HEK293 (cell line): Measurements from ENCODE around the gene SPEM3.

Experiments used
- CTCF ChIA-PET: fragments of 350-600 bp; formaldehyde crosslinking; extraction: SDS; loops from one replicate; lab custom pipeline; 2021; ENCODE audit warnings: antibody characterized with exemption; lab: Yijun Ruan, JAX
- POLR2A ChIA-PET: fragments of 300-600 bp; formaldehyde crosslinking; extraction: SDS; loops from one replicate; lab custom pipeline; 2020; ENCODE audit warnings: antibody characterized with exemption, inconsistent platforms; lab: Yijun Ruan, JAX
- H3K27ac ChIP-seq: fragments of 200-500 bp; sonication (Bioruptor generic); 2 replicates; pipeline ENCODE4 v1.5.1; 2014; ENCODE audit warnings: low read depth, low read length, control low read depth, inconsistent platforms; ENCODE audit errors: extremely low read depth
- H3K36me3 ChIP-seq, 2 experiments: fragments of 200-500 bp in 1 of 2; sonication (Bioruptor generic) in 1 of 2; 1 replicate in 1 of 2; 2 replicates in 1 of 2; pipeline ENCODE4 v1.5.1; 2014 to 2017; ENCODE audit warnings: inconsistent platforms in 2 of 2, low read length in 2 of 2; ENCODE audit not compliant: control insufficient read depth in 2 of 2, insufficient read depth in 1 of 2
- H3K4me1 ChIP-seq: fragments of 200-500 bp; sonication (Bioruptor generic); 2 replicates; pipeline ENCODE4 v1.5.1; 2014; ENCODE audit warnings: mild to moderate bottlenecking, low read length, inconsistent platforms; ENCODE audit not compliant: control insufficient read depth, insufficient read depth
- H3K4me3 ChIP-seq: 2 replicates; pipeline ENCODE4 v1.5.1; 2011; ENCODE audit warnings: low read depth, mild to moderate bottlenecking, control low read depth, low read length, moderate library complexity
- H3K9me3 ChIP-seq: fragments of 200-500 bp; sonication (Bioruptor generic); 2 replicates; pipeline ENCODE4 v1.5.1; 2014; ENCODE audit warnings: low read depth, low read length, inconsistent platforms; ENCODE audit not compliant: control insufficient read depth, insufficient read depth
- KLF1 ChIP-seq: fragments of 450-650 bp; formaldehyde crosslinking; IDR thresholded peaks from 2 replicates; pipeline ENCODE4 v1.5.1; 2016; ENCODE audit warnings: missing biosample characterization, missing genetic modification characterization
- KLF9 ChIP-seq: fragments of 450-650 bp; formaldehyde crosslinking; IDR thresholded peaks from 2 replicates; pipeline ENCODE4 v1.5.1; 2016; ENCODE audit warnings: missing biosample characterization, missing genetic modification characterization, low read depth
- SP2 ChIP-seq: fragments of 450-650 bp; formaldehyde crosslinking; IDR thresholded peaks from 2 replicates; pipeline ENCODE4 v1.5.1; 2016; ENCODE audit warnings: missing biosample characterization, missing genetic modification characterization
- SP3 ChIP-seq: fragments of 450-650 bp; formaldehyde crosslinking; IDR thresholded peaks from 2 replicates; pipeline ENCODE4 v1.5.1; 2016; ENCODE audit warnings: missing biosample characterization, missing genetic modification characterization
- SP7 ChIP-seq: fragments of 450-650 bp; formaldehyde crosslinking; IDR thresholded peaks from 2 replicates; pipeline ENCODE4 v1.5.1; 2016; ENCODE audit warnings: missing biosample characterization, missing genetic modification characterization
- WT1 ChIP-seq: fragments of 450-650 bp; formaldehyde crosslinking; IDR thresholded peaks from 2 replicates; pipeline ENCODE4 v1.5.1; 2016; ENCODE audit warnings: missing biosample characterization, missing genetic modification characterization
- YY1 ChIP-seq: fragments of 450-650 bp; formaldehyde crosslinking; IDR thresholded peaks from 2 replicates; pipeline ENCODE4 v1.5.1; 2018; ENCODE audit warnings: missing biosample characterization, missing genetic modification characterization
- ZBTB8A ChIP-seq: fragments of 450-650 bp; formaldehyde crosslinking; IDR thresholded peaks from 2 replicates; pipeline ENCODE4 v1.5.1; 2016; ENCODE audit warnings: missing biosample characterization, missing genetic modification characterization
- ZEB2 ChIP-seq: fragments of 450-650 bp; formaldehyde crosslinking; IDR thresholded peaks from 2 replicates; pipeline ENCODE4 v1.5.1; 2016; ENCODE audit warnings: missing biosample characterization, missing genetic modification characterization
- ZFHX2 ChIP-seq: fragments of 450-650 bp; formaldehyde crosslinking; conservative IDR thresholded peaks from 2 replicates; pipeline ENCODE4 v1.5.1; 2016; ENCODE audit warnings: missing biosample characterization, missing genetic modification characterization
- ZNF114 ChIP-seq: fragments of 450-650 bp; formaldehyde crosslinking; IDR thresholded peaks from 2 replicates; pipeline ENCODE4 v1.5.0; 2017; ENCODE audit warnings: missing biosample characterization, missing genetic modification characterization
- ZNF174 ChIP-seq: fragments of 450-650 bp; formaldehyde crosslinking; IDR thresholded peaks from 2 replicates; pipeline ENCODE4 v1.5.0; 2017; ENCODE audit warnings: missing biosample characterization, mild to moderate bottlenecking, missing genetic modification characterization
- ZNF23 ChIP-seq: fragments of 450-650 bp; formaldehyde crosslinking; IDR thresholded peaks from 2 replicates; pipeline ENCODE4 v1.5.1; 2016; ENCODE audit warnings: missing biosample characterization, missing genetic modification characterization, borderline replicate concordance
- ZNF335 ChIP-seq: fragments of 450-650 bp; formaldehyde crosslinking; conservative IDR thresholded peaks from 2 replicates; pipeline ENCODE4 v1.5.1; 2016; ENCODE audit warnings: missing biosample characterization, missing genetic modification characterization
- ZNF423 ChIP-seq: fragments of 450-650 bp; formaldehyde crosslinking; IDR thresholded peaks from 2 replicates; pipeline ENCODE4 v1.5.1; 2016; ENCODE audit warnings: missing biosample characterization, missing genetic modification characterization
- ZNF529 ChIP-seq: fragments of 450-650 bp; formaldehyde crosslinking; IDR thresholded peaks from 2 replicates; pipeline ENCODE4 v1.5.1; 2017; ENCODE audit warnings: missing genetic modification characterization, missing biosample characterization; ENCODE audit not compliant: insufficient replicate concordance
- ZNF585B ChIP-seq: fragments of 450-650 bp; formaldehyde crosslinking; IDR thresholded peaks from 2 replicates; pipeline ENCODE4 v1.5.1; 2016; ENCODE audit warnings: missing biosample characterization, missing genetic modification characterization
- ZNF610 ChIP-seq: fragments of 450-650 bp; formaldehyde crosslinking; IDR thresholded peaks from 2 replicates; pipeline ENCODE4 v1.5.1; 2016; ENCODE audit warnings: missing biosample characterization, missing genetic modification characterization, borderline replicate concordance
- ZNF624 ChIP-seq: fragments of 450-650 bp; formaldehyde crosslinking; IDR thresholded peaks from 2 replicates; pipeline ENCODE4 v1.5.1; 2017; ENCODE audit warnings: missing biosample characterization, missing genetic modification characterization
- ZNF670 ChIP-seq: fragments of 450-650 bp; formaldehyde crosslinking; IDR thresholded peaks from 2 replicates; pipeline ENCODE4 v1.5.1; 2016; ENCODE audit warnings: missing biosample characterization, missing genetic modification characterization, low read depth
- ZNF701 ChIP-seq: fragments of 450-650 bp; formaldehyde crosslinking; IDR thresholded peaks from 2 replicates; pipeline ENCODE4 v1.5.1; 2016; ENCODE audit warnings: missing biosample characterization, missing genetic modification characterization
- ZNF777 ChIP-seq: fragments of 450-650 bp; formaldehyde crosslinking; IDR thresholded peaks from 2 replicates; pipeline ENCODE4 v1.5.1; 2017; ENCODE audit warnings: missing biosample characterization, missing genetic modification characterization, borderline replicate concordance
- TF ChIP-seq, protein P1 (sequence below): fragments of 450-650 bp; formaldehyde crosslinking; IDR thresholded peaks from 2 replicates; pipeline ENCODE4 v1.5.1; 2016; ENCODE audit warnings: missing biosample characterization, missing genetic modification characterization
- TF ChIP-seq, protein P2 (sequence below): fragments of 450-650 bp; formaldehyde crosslinking; IDR thresholded peaks from 2 replicates; pipeline ENCODE4 v1.5.1; 2016; ENCODE audit warnings: missing biosample characterization, missing genetic modification characterization
- TF ChIP-seq, protein P3 (sequence below): fragments of 450-650 bp; formaldehyde crosslinking; IDR thresholded peaks from 2 replicates; pipeline ENCODE4 v1.5.1; 2016; ENCODE audit warnings: missing biosample characterization, missing genetic modification characterization
- TF ChIP-seq, protein P4 (sequence below): fragments of 450-650 bp; formaldehyde crosslinking; IDR thresholded peaks from 2 replicates; pipeline ENCODE4 v1.5.1; 2016; ENCODE audit warnings: missing biosample characterization, missing genetic modification characterization
- TF ChIP-seq, protein P5 (sequence below): fragments of 450-650 bp; formaldehyde crosslinking; IDR thresholded peaks from 2 replicates; pipeline ENCODE4 v1.5.1; 2016; ENCODE audit warnings: missing biosample characterization, missing genetic modification characterization

Gene SPEM3

DNA sequence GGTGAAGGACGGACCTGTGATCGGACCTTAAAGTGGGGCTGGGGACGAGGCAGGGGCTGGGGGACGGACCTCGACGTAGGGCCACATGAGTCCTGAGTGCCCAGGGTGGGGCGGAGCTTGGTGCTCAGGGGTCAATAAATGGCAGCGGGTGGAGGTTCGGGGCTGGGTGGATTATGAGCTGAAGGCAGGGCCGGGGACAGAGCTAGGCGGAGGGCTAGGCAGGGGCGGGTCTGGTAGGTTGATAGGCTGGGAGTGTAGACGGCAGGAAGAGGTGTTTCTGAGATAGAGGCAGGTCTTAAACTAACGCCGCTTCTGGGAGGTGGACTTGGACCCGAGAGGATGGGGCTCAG is 16.9 kb downstream of the SPEM3 start:
- no peak for TF ChIP-seq YY1 (tag by site-specific recombination)
- TF ChIP-seq, protein P1, sequence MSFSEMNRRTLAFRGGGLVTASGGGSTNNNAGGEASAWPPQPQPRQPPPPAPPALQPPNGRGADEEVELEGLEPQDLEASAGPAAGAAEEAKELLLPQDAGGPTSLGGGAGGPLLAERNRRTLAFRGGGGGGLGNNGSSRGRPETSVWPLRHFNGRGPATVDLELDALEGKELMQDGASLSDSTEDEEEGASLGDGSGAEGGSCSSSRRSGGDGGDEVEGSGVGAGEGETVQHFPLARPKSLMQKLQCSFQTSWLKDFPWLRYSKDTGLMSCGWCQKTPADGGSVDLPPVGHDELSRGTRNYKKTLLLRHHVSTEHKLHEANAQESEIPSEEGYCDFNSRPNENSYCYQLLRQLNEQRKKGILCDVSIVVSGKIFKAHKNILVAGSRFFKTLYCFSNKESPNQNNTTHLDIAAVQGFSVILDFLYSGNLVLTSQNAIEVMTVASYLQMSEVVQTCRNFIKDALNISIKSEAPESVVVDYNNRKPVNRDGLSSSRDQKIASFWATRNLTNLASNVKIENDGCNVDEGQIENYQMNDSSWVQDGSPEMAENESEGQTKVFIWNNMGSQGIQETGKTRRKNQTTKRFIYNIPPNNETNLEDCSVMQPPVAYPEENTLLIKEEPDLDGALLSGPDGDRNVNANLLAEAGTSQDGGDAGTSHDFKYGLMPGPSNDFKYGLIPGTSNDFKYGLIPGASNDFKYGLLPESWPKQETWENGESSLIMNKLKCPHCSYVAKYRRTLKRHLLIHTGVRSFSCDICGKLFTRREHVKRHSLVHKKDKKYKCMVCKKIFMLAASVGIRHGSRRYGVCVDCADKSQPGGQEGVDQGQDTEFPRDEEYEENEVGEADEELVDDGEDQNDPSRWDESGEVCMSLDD (tag by site-specific recombination): peak; percentile 43; the same call in 1 of the 2 replicates
- TF ChIP-seq SP3 (tag by site-specific recombination): peak; percentile 62
- peak; percentile 7 for TF ChIP-seq ZNF335 (tag by site-specific recombination)
- TF ChIP-seq ZNF670: no peak
- peak; percentile 42; the same call in 1 of the 2 replicates for TF ChIP-seq ZBTB8A
- TF ChIP-seq KLF1 (tag by site-specific recombination): peak; percentile 88
- TF ChIP-seq ZNF114 (tag by site-specific recombination): no peak
- TF ChIP-seq SP2: peak; percentile 88
- TF ChIP-seq, protein P2, sequence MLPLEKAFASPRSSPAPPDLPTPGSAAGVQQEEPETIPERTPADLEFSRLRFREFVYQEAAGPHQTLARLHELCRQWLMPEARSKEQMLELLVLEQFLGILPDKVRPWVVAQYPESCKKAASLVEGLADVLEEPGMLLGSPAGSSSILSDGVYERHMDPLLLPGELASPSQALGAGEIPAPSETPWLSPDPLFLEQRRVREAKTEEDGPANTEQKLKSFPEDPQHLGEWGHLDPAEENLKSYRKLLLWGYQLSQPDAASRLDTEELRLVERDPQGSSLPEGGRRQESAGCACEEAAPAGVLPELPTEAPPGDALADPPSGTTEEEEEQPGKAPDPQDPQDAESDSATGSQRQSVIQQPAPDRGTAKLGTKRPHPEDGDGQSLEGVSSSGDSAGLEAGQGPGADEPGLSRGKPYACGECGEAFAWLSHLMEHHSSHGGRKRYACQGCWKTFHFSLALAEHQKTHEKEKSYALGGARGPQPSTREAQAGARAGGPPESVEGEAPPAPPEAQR (tag by site-specific recombination): no peak
- 0 out of 2 replicates have a peak, but pooled peaks have one; percentile 8 for TF ChIP-seq ZNF423
- peak; percentile 79; the same call in 1 of the 2 replicates for TF ChIP-seq ZNF777 (tag by site-specific recombination)
- Histone ChIP-seq H3K4me1 (peaks cover 16% of the 10 kb centered on the region), H3K27ac (no peak overlapping the region; the same call in 1 of the 2 replicates), H3K4me3 (peak overlapping the region; percentile 57), H3K9me3 (no peaks in the 10 kb centered on the region), H3K36me3 (no peaks in the 10 kb centered on the region; a peak in 1 of 3 replicates)
- ChIA-PET CTCF (interaction anchor here (0.5 to 2.5 kb wide), 7 partner anchors 9 to 116 kb away, joined by 3 to 13 read pairs (median 3); partner anchors contain the start of gene TMEM256), POLR2A (interaction anchor here (0.8 to 2.7 kb wide), 12 partner anchors 9 to 116 kb away, joined by 3 to 17 read pairs (median 6); partner anchors contain the start of genes NEURL4, POLR2A, TMEM102 and TMEM256)

DNA sequence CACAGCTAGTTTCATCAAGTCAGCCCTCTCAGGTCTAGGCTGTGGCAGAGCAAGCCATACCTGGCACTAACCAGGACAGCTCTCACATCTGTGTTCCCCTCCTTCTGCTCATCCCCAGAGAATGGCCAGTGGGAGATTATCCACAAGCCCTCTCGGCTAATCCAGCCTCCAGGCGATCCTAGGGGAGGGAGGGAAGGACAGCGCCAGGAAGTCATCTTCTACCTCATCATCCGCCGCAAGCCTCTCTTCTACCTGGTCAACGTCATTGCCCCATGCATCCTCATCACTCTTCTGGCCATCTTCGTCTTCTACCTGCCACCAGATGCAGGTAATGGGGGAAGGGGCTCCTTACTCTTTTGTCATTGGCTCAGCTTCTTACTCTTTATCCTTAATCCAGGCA is 19.8 kb downstream of the SPEM3 start:
- no peaks in the 10 kb centered on the region for H3K9me3 ChIP-seq
- no peaks in the 10 kb centered on the region; a peak in 1 of 3 replicates for H3K36me3 ChIP-seq
- H3K4me3 ChIP-seq: no peak overlapping the region
- POLR2A ChIA-PET: no interaction called here
- no peak overlapping the region for H3K27ac ChIP-seq
- CTCF ChIA-PET: interaction anchor here (1.9 kb wide), 1 partner anchor 11 kb away, joined by 5 read pairs; no protein-coding TSS in a partner anchor
- H3K4me1 ChIP-seq: peaks cover 13% of the 10 kb centered on the region
- no peak for TF ChIP-seq ZNF585B (tag by site-specific recombination)
- no peak for TF ChIP-seq ZEB2 (tag by site-specific recombination)
- TF ChIP-seq ZNF624 (tag by site-specific recombination): no peak
- TF ChIP-seq, protein P3, sequence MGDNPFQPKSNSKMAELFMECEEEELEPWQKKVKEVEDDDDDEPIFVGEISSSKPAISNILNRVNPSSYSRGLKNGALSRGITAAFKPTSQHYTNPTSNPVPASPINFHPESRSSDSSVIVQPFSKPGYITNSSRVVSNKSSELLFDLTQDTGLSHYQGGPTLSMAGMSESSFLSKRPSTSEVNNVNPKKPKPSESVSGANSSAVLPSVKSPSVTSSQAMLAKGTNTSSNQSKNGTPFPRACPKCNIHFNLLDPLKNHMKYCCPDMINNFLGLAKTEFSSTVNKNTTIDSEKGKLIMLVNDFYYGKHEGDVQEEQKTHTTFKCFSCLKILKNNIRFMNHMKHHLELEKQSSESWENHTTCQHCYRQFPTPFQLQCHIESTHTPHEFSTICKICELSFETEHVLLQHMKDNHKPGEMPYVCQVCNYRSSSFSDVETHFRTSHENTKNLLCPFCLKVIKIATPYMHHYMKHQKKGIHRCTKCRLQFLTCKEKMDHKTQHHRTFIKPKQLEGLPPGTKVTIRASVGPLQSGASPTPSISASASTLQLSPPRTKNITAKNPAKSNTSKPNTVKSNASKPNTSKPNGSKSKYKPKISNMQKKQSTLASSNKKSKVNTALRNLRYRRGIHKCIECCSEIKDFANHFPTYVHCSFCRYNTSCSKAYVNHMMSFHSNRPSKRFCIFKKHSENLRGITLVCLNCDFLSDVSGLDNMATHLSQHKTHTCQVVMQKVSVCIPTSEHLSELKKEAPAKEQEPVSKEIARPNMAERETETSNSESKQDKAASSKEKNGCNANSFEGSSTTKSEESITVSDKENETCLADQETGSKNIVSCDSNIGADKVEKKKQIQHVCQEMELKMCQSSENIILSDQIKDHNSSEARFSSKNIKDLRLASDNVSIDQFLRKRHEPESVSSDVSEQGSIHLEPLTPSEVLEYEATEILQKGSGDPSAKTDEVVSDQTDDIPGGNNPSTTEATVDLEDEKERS (tag by site-specific recombination): no peak
- TF ChIP-seq ZNF23 (tag by site-specific recombination): no peak
- no peak for TF ChIP-seq KLF9 (tag by site-specific recombination)
- no peak for TF ChIP-seq ZNF610 (tag by site-specific recombination)
- TF ChIP-seq ZNF701 (tag by site-specific recombination): no peak
- TF ChIP-seq, protein P4, sequence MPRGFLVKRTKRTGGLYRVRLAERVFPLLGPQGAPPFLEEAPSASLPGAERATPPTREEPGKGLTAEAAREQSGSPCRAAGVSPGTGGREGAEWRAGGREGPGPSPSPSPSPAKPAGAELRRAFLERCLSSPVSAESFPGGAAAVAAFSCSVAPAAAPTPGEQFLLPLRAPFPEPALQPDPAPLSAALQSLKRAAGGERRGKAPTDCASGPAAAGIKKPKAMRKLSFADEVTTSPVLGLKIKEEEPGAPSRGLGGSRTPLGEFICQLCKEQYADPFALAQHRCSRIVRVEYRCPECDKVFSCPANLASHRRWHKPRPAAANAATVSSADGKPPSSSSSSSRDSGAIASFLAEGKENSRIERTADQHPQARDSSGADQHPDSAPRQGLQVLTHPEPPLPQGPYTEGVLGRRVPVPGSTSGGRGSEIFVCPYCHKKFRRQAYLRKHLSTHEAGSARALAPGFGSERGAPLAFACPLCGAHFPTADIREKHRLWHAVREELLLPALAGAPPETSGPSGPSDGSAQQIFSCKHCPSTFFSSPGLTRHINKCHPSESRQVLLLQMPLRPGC (tag by site-specific recombination): no peak
- no peak for TF ChIP-seq WT1 (tag by site-specific recombination)
- no peak for TF ChIP-seq SP7
- no peak for TF ChIP-seq ZNF114 (tag by site-specific recombination)
- no peak for TF ChIP-seq ZFHX2
- TF ChIP-seq ZNF529: no peak
- TF ChIP-seq, protein P5, sequence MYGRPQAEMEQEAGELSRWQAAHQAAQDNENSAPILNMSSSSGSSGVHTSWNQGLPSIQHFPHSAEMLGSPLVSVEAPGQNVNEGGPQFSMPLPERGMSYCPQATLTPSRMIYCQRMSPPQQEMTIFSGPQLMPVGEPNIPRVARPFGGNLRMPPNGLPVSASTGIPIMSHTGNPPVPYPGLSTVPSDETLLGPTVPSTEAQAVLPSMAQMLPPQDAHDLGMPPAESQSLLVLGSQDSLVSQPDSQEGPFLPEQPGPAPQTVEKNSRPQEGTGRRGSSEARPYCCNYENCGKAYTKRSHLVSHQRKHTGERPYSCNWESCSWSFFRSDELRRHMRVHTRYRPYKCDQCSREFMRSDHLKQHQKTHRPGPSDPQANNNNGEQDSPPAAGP (tag by site-specific recombination): no peak
- no peak for TF ChIP-seq ZNF174
